Smooth muscle cell (in vitro differentiated cells): Measurements from ENCODE around the gene SMURF1. TPM values are rescaled to one million over a fixed set of nuclear protein-coding genes. Genes with fewer than 3 reads are reported as not detected.
A peak's percentile ranks its signal among the peaks of the same experiment; 100 is the strongest.

ENCODE experiments used
- DNase-seq: peaks from one replicate; lab custom pipeline; 2025; ENCODE audit not compliant: unreplicated experiment; lab: John Stamatoyannopoulos, UW
- H2AFZ ChIP-seq: fragments of 200-600 bp; sonication (generic); 2 replicates; pipeline ENCODE4 v1.6.0; 2016; ENCODE audit warnings: antibody characterized with exemption, low read depth, mild to moderate bottlenecking
- H3F3A ChIP-seq: fragments of 200-600 bp; sonication (generic); 2 replicates; pipeline ENCODE4 v1.6.0; 2017; ENCODE audit warnings: antibody characterized with exemption, low read depth
- H3K27ac ChIP-seq: fragments of 200-600 bp; sonication (generic); 2 replicates; pipeline ENCODE4 v1.5.1; 2016; ENCODE audit warnings: low read depth, mild to moderate bottlenecking
- H3K27me3 ChIP-seq: fragments of 200-600 bp; sonication (generic); 2 replicates; pipeline ENCODE4 v1.6.1; 2016; ENCODE audit warnings: low read depth, mild to moderate bottlenecking
- H3K36me3 ChIP-seq: fragments of 200-600 bp; sonication (generic); 2 replicates; pipeline ENCODE4 v1.5.1; 2016; ENCODE audit warnings: low read depth
- H3K4me1 ChIP-seq: fragments of 200-600 bp; sonication (generic); 2 replicates; pipeline ENCODE4 v1.5.1; 2016; ENCODE audit warnings: low read depth
- H3K4me2 ChIP-seq: fragments of 200-600 bp; sonication (generic); 2 replicates; pipeline ENCODE4 v1.6.0; 2016; ENCODE audit warnings: mild to moderate bottlenecking
- H3K4me3 ChIP-seq: fragments of 200-600 bp; sonication (generic); 2 replicates; pipeline ENCODE4 v1.5.1; 2016; ENCODE audit warnings: mild to moderate bottlenecking
- H3K79me2 ChIP-seq: fragments of 200-600 bp; sonication (generic); 2 replicates; pipeline ENCODE4 v1.6.0; 2016; ENCODE audit warnings: low read depth, mild to moderate bottlenecking
- H3K9ac ChIP-seq: fragments of 200-600 bp; sonication (generic); 2 replicates; pipeline ENCODE4 v1.6.0; 2016; ENCODE audit warnings: low read depth
- H3K9me3 ChIP-seq: fragments of 200-600 bp; sonication (generic); replicated peaks from 2 replicates; pipeline ENCODE4 v1.5.1; 2016; ENCODE audit warnings: low read depth
- H4K20me1 ChIP-seq: fragments of 200-600 bp; sonication (generic); 2 replicates; pipeline ENCODE4 v1.6.0; 2016; ENCODE audit warnings: low read depth
- WGBS: methylation state at CpG from one replicate; pipeline ENCODE4 v1.1.7; 2016; ENCODE audit warnings: low lambda C conversion rate; 5-methylcytosine and 5-hydroxymethylcytosine counted together
- polyA plus RNA-seq: library from polyadenylated mRNA; unstranded; fragments of >200 nt; fragmentation: Nextera tagmentation; extraction: Ambion mirVana; gene quantifications from 2 replicates; pipeline ENCODE4 v1.2.1, GENCODE V29; 2016
- total RNA-seq: library from RNA; depleted of rRNA; stranded (reverse); fragments of >200 nt; gene quantifications from 2 replicates; pipeline ENCODE4 v1.2.3, GENCODE V29; 2014
- TF ChIP-seq, protein P1 (sequence below): fragments of 200-600 bp; sonication (generic); IDR thresholded peaks from 2 replicates; pipeline ENCODE4 v1.5.1; 2017; ENCODE audit warnings: borderline replicate concordance, mild to moderate bottlenecking, antibody characterized with exemption; ENCODE audit not compliant: insufficient read depth, poor library complexity, severe bottlenecking

The SMURF1 gene
- total and polyA plus RNA-seq, 2 experiments from 2014 or later, result 17.5 to 28.5 TPM

DNA sequence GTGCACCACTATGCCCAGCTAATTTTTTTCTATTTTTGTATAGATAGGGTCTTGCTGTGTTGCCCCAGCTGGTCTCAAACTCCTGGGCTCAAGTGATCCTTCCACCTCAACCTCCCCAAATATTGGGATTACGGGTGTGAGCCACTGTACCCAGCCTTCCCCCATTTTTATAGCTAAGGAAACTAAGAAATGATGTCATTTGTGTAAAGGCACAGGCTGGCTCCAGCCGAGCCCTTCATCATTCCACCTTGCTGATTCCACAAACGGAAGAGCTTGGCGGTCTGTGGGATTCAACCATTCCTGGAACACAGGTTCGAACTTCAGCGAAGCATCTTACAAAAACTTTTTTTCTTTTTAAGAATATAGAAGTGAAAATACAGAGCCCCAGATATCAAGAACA is 14.4 kb downstream of the SMURF1 start:
- Histone ChIP-seq H3K27ac (no peak overlapping the region), H2AFZ (no peak overlapping the region), H3K9me3 (no peaks in the 10 kb centered on the region), H3F3A (peaks cover 4% of the 10 kb centered on the region), H3K9ac (no peak overlapping the region), H3K4me3 (no peak overlapping the region), H3K4me2 (no peak overlapping the region), H3K36me3 (no peaks in the 10 kb centered on the region), H4K20me1 (peaks cover 98% of the 10 kb centered on the region), H3K79me2 (peaks cover 100% of the 10 kb centered on the region), H3K4me1 (peaks cover 17% of the 10 kb centered on the region), H3K27me3 (no peaks in the 10 kb centered on the region)
- WGBS, result 98% methylated on average over 6 of the region's 6 CpGs
- TF ChIP-seq, protein P1, sequence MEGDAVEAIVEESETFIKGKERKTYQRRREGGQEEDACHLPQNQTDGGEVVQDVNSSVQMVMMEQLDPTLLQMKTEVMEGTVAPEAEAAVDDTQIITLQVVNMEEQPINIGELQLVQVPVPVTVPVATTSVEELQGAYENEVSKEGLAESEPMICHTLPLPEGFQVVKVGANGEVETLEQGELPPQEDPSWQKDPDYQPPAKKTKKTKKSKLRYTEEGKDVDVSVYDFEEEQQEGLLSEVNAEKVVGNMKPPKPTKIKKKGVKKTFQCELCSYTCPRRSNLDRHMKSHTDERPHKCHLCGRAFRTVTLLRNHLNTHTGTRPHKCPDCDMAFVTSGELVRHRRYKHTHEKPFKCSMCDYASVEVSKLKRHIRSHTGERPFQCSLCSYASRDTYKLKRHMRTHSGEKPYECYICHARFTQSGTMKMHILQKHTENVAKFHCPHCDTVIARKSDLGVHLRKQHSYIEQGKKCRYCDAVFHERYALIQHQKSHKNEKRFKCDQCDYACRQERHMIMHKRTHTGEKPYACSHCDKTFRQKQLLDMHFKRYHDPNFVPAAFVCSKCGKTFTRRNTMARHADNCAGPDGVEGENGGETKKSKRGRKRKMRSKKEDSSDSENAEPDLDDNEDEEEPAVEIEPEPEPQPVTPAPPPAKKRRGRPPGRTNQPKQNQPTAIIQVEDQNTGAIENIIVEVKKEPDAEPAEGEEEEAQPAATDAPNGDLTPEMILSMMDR, result no peak
- no peak for DNase-seq

DNA sequence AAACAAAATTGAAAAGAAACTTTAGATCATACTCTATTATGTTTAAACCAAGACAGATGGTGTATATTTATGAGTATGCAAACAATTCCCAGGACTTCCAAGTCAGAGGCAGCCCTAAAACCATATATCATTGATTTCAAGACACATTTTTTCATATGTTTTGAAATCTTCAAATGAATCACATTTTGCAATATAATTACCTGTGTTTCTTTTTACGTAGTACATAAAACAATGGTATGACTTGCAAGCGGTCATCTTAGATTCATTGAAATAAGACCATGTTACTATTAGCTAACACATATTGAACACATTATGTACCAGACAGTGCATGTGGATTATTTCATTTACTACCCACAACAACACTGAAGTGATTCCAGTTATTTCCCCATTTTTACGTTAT is 14.9 kb downstream of the SMURF1 start:
- TF ChIP-seq, protein P1, result no peak
- Histone ChIP-seq H3K27me3 (no peaks in the 10 kb centered on the region), H3K4me2 (no peak overlapping the region), H2AFZ (no peak overlapping the region), H3K9me3 (no peaks in the 10 kb centered on the region), H3K27ac (no peak overlapping the region), H3F3A (peaks cover 4% of the 10 kb centered on the region), H3K9ac (no peak overlapping the region), H3K4me1 (peaks cover 17% of the 10 kb centered on the region), H3K79me2 (peaks cover 100% of the 10 kb centered on the region), H3K36me3 (no peaks in the 10 kb centered on the region), H3K4me3 (no peak overlapping the region), H4K20me1 (peaks cover 98% of the 10 kb centered on the region)
- WGBS, result 94% methylated on average over 3 of the region's 3 CpGs
- no peak for DNase-seq

GRCh38 chr7:99128076-99128950 is 15.6 kb downstream of the SMURF1 start:
- Histone ChIP-seq H3K4me1 (peaks cover 17% of the 10 kb centered on the region), H3K27me3 (no peaks in the 10 kb centered on the region), H3K36me3 (no peaks in the 10 kb centered on the region), H4K20me1 (peaks cover 98% of the 10 kb centered on the region), H3K27ac (peak overlapping the region; percentile 79), H3K4me3 (no peak overlapping the region), H3F3A (no peaks in the 10 kb centered on the region), H2AFZ (no peak overlapping the region), H3K9me3 (no peaks in the 10 kb centered on the region), H3K4me2 (peak overlapping the region; percentile 59), H3K79me2 (peaks cover 100% of the 10 kb centered on the region), H3K9ac (no peak overlapping the region)
- 84% methylated on average over 11 of the region's 11 CpGs for whole genome bisulfite sequencing
- no peak for DNase-seq
- TF ChIP-seq, protein P1, result no peak
